Measurements from ENCODE around the gene LIN37. TPM values are rescaled to one million over a fixed set of nuclear protein-coding genes. Genes with fewer than 3 reads are reported as not detected.
A peak's percentile ranks its signal among the peaks of the same experiment; 100 is the strongest.

LIN37 gene
- total RNA-seq, 1 donor from 2014 or later, result 10.1 TPM

DNA sequence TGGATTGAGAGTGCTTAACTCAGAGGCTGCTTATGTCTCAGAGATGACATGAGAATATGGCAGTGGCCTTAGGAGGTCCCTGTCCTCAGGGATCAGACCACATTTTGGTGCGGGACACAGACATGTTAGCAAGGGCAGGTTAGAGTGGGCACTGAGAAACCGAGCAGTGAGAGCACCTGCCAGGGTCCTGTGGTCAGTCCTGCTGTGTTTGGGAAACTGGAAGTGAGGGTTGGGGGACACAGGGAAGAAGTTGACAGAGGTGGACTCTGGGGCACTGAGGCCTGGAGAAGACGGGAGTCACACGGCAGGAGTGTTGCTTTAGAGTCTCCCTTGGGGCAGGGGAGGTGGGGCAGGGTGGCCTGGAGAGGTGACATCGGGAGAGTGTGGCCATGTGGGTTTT, 13.5 kb upstream of the LIN37 start:
- DNase-seq (ENCODE audit: low spot score), result no peak

- DNase-seq (ENCODE audit: low spot score), result no peak
These were observed 11.2 kb upstream of the LIN37 start for GRCh38 chr19:35736913-35737886.

- no peak for DNase-seq (ENCODE audit: low spot score)
These were observed 10.1 kb upstream of the LIN37 start for GRCh38 chr19:35738021-35738886.

DNA sequence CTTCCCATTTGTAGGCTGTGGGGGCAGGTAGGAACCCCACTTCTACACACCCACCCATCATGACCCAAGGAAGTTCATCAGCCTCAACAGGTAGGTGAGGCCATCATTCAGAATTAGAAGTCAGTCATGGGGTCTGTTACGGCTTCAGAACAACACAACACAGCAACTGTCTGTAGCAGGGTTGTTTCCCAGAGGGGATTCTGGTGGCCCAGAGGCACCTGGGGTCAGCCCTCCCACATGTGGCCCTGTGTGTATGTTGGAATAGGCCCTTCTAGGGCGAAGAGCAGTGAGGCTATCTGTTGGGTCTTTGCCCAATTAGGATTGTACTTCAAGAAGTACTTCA, 9.5 kb upstream of the LIN37 start:
- DNase-seq (ENCODE audit: low spot score), result no peak

GRCh38 chr19:35739275-35740107, 8.9 kb upstream of the LIN37 start:
- DNase-seq (ENCODE audit: low spot score), result no peak

- no peak for DNase-seq (ENCODE audit: low spot score)
These were observed 8.3 kb upstream of the LIN37 start for GRCh38 chr19:35740108-35740422.

- peak; percentile 97 for DNase-seq (ENCODE audit: low spot score)
These were observed 7.8 kb upstream of the LIN37 start for GRCh38 chr19:35740423-35741202.

DNA sequence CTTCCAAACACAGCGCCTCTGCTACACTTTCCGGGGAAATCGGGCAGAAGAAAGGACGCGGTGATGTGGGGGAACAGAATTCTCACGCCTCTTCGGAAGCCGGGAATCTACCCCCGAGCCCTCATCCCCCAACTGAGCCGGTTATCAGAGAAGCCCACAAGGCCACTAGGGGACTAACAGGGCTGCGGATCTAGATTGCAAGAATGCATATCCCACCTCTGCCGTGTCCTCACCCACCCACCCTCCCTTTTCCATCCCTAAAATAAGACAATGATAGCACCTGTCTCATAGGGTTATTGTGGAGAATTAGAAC, 7.2 kb upstream of the LIN37 start:
- no peak for DNase-seq (ENCODE audit: low spot score)

GRCh38 chr19:35742121-35742724, 6.2 kb upstream of the LIN37 start, which contains the start of gene IGFLR1:
Gene IGFLR1, minus strand, starts transcription at chr19:35742452. Its CDS starts 1,272 bp downstream, at chr19:35741180.
- no peak for DNase-seq (ENCODE audit: low spot score)

GRCh38 chr19:35743640-35744429, 4.5 kb upstream of the LIN37 start:
- DNase-seq (ENCODE audit: low spot score), result no peak

DNA sequence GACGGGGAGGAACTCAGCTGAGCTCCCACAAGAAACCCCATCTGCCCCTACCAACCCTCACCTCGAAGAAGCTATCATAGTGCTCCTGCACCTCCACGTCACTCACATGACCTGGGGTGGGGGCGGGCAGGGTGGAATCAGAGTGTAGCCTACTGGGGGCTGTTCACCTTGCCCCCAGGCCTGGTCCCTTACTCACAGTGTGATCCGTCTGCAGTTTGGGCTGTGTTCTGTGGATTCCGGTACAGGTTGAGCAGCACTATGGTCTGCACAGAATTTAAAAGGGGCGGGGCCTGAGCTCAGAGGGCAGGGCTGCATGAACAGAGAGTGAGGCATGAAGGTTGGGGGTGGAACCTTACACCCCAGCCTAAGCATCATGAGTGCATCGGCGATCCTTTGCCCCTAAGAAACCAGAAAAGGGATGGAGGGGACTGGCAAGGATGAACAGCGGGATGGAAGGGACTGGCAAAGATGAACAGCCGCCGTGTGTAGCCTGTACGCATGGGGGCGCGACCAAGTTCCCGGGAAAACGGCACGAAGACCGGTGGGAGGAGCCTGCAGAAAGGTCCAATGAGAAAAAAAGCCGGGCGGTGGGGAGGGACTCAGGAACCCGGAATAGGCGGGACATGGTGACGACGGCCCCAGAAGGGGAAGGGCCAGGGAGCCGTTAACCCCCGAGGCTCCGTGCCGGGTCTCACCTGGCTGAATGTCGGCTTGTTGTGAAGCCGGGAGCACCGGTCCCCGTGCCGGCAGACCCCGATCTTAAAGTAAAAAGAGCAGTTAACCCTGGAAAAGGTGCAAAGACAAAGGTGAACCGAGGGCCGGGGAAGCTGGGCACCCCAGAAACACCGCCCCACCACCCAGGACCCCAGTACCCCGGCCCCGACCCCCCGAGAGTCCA, 3.7 kb upstream of the LIN37 start:
- DNase-seq (ENCODE audit: low spot score), result peak; percentile 96

DNA sequence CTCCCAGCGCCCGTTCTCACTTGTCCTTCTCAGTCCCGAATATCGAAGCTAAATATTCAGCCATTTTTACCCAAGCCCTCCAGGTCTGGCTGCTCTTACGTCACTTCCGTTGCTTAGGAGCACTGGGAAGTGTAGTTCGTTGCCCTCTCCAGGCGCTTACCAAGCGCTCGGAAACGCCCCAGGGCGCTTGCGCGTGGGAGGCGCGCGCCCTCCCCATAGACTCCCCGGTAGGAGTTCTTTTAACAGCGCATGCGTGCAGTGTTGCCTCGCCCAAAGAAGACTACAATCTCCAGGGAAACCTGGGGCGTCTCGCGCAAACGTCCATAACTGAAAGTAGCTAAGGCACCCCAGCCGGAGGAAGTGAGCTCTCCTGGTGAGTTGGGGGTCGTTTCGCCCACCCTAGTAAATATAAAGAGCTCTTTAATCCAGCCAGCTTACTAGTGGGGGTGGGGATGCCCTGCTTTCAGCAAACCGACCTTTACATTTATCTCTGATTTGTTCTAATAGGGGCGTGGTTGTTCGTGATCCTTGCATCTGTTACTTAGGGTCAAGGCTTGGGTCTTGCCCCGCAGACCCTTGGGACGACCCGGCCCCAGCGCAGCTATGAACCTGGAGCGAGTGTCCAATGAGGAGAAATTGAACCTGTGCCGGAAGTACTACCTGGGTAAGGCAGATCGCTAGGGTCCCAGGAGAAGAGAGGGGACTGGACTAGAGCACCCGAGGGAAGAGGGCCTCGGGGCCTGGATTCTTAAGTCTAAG, 2.9 kb upstream of the LIN37 start, which contains the start of the genes PSENEN and U2AF1L4:
TSS of gene PSENEN (plus strand) at position 324 of the 759 bp plus-strand sequence. CDS start at position 604, 280 bp downstream.
TSS of gene U2AF1L4 (minus strand) at position 91 of the 759 bp plus-strand sequence. CDS start at position 64, 27 bp downstream.
- peak; percentile 99 for DNase-seq (ENCODE audit: low spot score)

DNA sequence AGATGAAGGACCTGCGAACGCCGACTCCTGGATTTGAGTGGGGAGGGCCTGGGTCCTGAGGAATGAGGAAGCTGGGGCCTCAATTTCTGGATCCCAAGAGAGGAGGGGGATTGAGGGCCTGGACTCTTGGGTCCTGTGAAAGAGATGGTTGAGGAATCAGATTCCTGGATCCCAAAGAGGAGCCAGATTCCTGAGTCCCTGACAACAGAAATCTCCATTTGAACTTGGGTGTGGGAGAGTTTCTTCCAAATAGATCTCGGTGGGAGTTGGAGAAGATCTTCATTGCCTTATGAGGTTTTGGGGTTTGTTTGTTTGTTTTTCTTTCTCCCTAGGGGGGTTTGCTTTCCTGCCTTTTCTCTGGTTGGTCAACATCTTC, 2.3 kb upstream of the LIN37 start:
- DNase-seq (ENCODE audit: low spot score), result no peak

GRCh38 chr19:35746531-35746930, 1.8 kb upstream of the LIN37 start:
- DNase-seq (ENCODE audit: low spot score), result no peak

DNA sequence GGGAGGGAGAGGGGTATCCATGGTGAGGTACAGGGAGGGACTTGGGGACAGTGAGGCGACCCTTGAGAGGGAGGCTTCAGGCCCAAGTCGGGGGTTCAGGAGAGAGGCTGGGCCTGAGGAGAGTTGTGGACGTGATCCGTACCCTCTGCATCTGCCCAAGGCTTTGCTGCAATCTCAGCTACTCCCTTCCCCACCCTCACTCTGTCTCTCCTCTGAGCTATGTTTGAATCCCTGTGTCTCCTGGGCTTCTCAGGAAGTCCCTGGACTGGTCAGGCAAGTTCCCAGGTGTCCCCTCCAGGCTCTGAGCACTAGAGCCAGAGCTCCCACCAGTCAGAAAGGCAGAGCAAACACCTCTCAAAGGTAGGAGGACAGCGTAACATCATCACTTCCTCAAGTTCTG, 1.8 kb downstream of the LIN37 start:
- no peak for DNase-seq (ENCODE audit: low spot score)

- DNase-seq (ENCODE audit: low spot score), result no peak
These were observed 3.7 kb downstream of the LIN37 start for GRCh38 chr19:35751839-35752745.
